B cell (primary cell): ENCODE data around the gene CPLX1. TPM values are rescaled to one million over a fixed set of nuclear protein-coding genes. Genes with fewer than 3 reads are reported as not detected.

Source experiments
- ATAC-seq: fragments of 200-7000 bp; cut with Tn5 transposase; one replicate; pipeline ENCODE4 v1.10.0; 2021; ENCODE audit warnings: low read depth, mild to moderate bottlenecking, moderate number of reproducible peaks, moderate library complexity
- CTCF ChIA-PET: fragments of 350-600 bp; sonication (Branson Sonifier 250); formaldehyde crosslinking; loops from one replicate; lab custom pipeline; 2021; ENCODE audit warnings: antibody characterized with exemption, inconsistent platforms; lab: Charles Lee
- POLR2A ChIA-PET: fragments of 350-600 bp; sonication (Branson Sonifier 250); formaldehyde crosslinking; loops from one replicate; lab custom pipeline; 2021; ENCODE audit warnings: antibody characterized with exemption; lab: Charles Lee
- DNase-seq: peaks from one replicate; pipeline ENCODE4 v3.0.0; 2013
- H2AFZ ChIP-seq: 2 replicates; pipeline ENCODE4 v1.6.1; 2012; ENCODE audit warnings: mild to moderate bottlenecking, low read depth, low read length; ENCODE audit not compliant: insufficient read depth, poor library complexity, severe bottlenecking
- H3K27ac ChIP-seq, 2 donors: 1 replicate in 1 of 2; 2 replicates in 1 of 2; pipeline ENCODE4 v1.5.1; 2012 to 2013; ENCODE audit warnings: low read length in 2 of 2, mild to moderate bottlenecking in 2 of 2, moderate library complexity in 1 of 2
- H3K27me3 ChIP-seq, 4 experiments: fragments of 200-600 bp in 1 of 4; sonication (generic) in 1 of 4; replicated peaks in 1 of 4; 1 replicate in 2 of 4; 2 replicates in 2 of 4; pipeline versions ENCODE4 v1.6.1 to v1.7.0; 2013 to 2016; ENCODE audit warnings: low read length in 3 of 4, mild to moderate bottlenecking in 2 of 4, mixed read lengths in 1 of 4, moderate library complexity in 1 of 4; ENCODE audit not compliant: insufficient read depth in 4 of 4, control insufficient read depth in 3 of 4; ENCODE audit errors: control extremely low read depth in 1 of 4
- H3K36me3 ChIP-seq, 2 experiments: replicated peaks in 1 of 2; 1 replicate in 1 of 2; 2 replicates in 1 of 2; pipeline versions ENCODE4 v1.6.1 to v1.7.1; 2013; ENCODE audit warnings: low read length in 1 of 2; ENCODE audit not compliant: insufficient read depth in 2 of 2, control insufficient read depth in 1 of 2; ENCODE audit errors: control extremely low read depth in 1 of 2, extremely low read depth in 1 of 2
- H3K4me1 ChIP-seq, 2 donors: fragments of 200-600 bp in 1 of 2; sonication (generic) in 1 of 2; 1 replicate in 1 of 2; 2 replicates in 1 of 2; pipeline versions ENCODE4 v1.5.1 to v1.6.1; 2013 to 2017; ENCODE audit warnings: low read length in 2 of 2; ENCODE audit not compliant: control insufficient read depth in 2 of 2, insufficient read depth in 2 of 2
- H3K4me2 ChIP-seq: replicated peaks from 2 replicates; pipeline ENCODE3; 2012; ENCODE audit warnings: mild to moderate bottlenecking, low read depth, low read length; ENCODE audit not compliant: poor library complexity, severe bottlenecking
- H3K4me3 ChIP-seq, 5 experiments: fragments of 200-600 bp in 1 of 5; sonication (generic) in 1 of 5; 1 replicate in 3 of 5; 2 replicates in 2 of 5; pipeline versions ENCODE4 v1.5.1 to v1.7.0; 2011 to 2016; ENCODE audit warnings: low read length in 4 of 5, mild to moderate bottlenecking in 4 of 5, low read depth in 2 of 5, control low read depth in 1 of 5, moderate library complexity in 1 of 5; ENCODE audit not compliant: insufficient read depth in 1 of 5; ENCODE audit errors: control extremely low read depth in 1 of 5, extremely low read depth in 1 of 5
- H3K79me2 ChIP-seq: fragments of 200-600 bp; sonication (generic); one replicate; pipeline ENCODE4 v1.6.0; 2016; ENCODE audit warnings: low read length; ENCODE audit not compliant: control insufficient read depth, insufficient read depth
- H3K9ac ChIP-seq: fragments of 200-600 bp; sonication (generic); 2 replicates; pipeline ENCODE4 v1.6.1; 2017; ENCODE audit warnings: mild to moderate bottlenecking, low read length, moderate library complexity
- H3K9me3 ChIP-seq, 3 donors: one replicate each; pipeline versions ENCODE4 v1.6.1 to v1.7.1; 2013; ENCODE audit warnings: low read length in 2 of 3; ENCODE audit not compliant: control insufficient read depth in 2 of 3, insufficient read depth in 1 of 3; ENCODE audit errors: control extremely low read depth in 1 of 3
- H4K20me1 ChIP-seq: 2 replicates; pipeline ENCODE4 v1.6.0; 2012; ENCODE audit warnings: mild to moderate bottlenecking, low read length; ENCODE audit not compliant: insufficient read depth, control insufficient read depth, poor library complexity, severe bottlenecking
- H3K27ac Mint-ChIP-seq: one replicate; pipeline ENCODE4 v1.8.0; 2021; ENCODE audit warnings: mixed read lengths
- H3K27me3 Mint-ChIP-seq: one replicate; pipeline ENCODE4 v1.8.0; 2021; ENCODE audit warnings: mixed read lengths
- H3K4me1 Mint-ChIP-seq: one replicate; pipeline ENCODE4 v1.8.0; 2021; ENCODE audit warnings: mixed read lengths
- H3K4me3 Mint-ChIP-seq: one replicate; pipeline ENCODE4 v1.8.0; 2021; ENCODE audit warnings: mixed read lengths
- H3K9me3 Mint-ChIP-seq: one replicate; pipeline ENCODE4 v1.8.0; 2022; ENCODE audit warnings: mixed read lengths; ENCODE audit not compliant: insufficient read depth
- EZH2 ChIP-seq: IDR thresholded peaks from 2 replicates; pipeline ENCODE4 v1.6.1; 2012; ENCODE audit warnings: borderline replicate concordance, low read depth, mild to moderate bottlenecking, moderate library complexity, low read length; ENCODE audit not compliant: insufficient read depth, poor library complexity, severe bottlenecking
- WGBS: methylation state at CpG from one replicate; pipeline ENCODE4 v1.1.5; 2013; ENCODE audit warnings: missing lambda C conversion rate; ENCODE audit not compliant: insufficient coverage; 5-methylcytosine and 5-hydroxymethylcytosine counted together
- intact Hi-C: fragments of 100-400 bp; cut with micrococcal nuclease; formaldehyde crosslinking; loops from one replicate; pipeline ENCODE4 v1.10.0; 2022
- polyA plus RNA-seq: library from polyadenylated mRNA; depleted of rRNA; stranded (reverse); fragments of >200 nt; gene quantifications from 2 replicates; pipeline ENCODE4 v1.2.3, GENCODE V29; 2012
- total RNA-seq, 2 donors: library from RNA; stranded (reverse); fragments of 120-200 nt in 1 of 2; gene quantifications; 1 replicate in 1 of 2; 2 replicates in 1 of 2; pipeline versions ENCODE4 v1.2.3 to v1.2.4, GENCODE V29; 2013 to 2022
- TF ChIP-seq, protein P1 (sequence below): fragments of 200-600 bp; IDR thresholded peaks from one replicate; pipeline ENCODE4 v1.8.0; 2022; ENCODE audit warnings: antibody characterized with exemption, mild to moderate bottlenecking

Gene CPLX1
- total and polyA plus RNA-seq, 2 donors (not counting 1 experiment from before 2014, with no cell fraction given), result not detected

DNA sequence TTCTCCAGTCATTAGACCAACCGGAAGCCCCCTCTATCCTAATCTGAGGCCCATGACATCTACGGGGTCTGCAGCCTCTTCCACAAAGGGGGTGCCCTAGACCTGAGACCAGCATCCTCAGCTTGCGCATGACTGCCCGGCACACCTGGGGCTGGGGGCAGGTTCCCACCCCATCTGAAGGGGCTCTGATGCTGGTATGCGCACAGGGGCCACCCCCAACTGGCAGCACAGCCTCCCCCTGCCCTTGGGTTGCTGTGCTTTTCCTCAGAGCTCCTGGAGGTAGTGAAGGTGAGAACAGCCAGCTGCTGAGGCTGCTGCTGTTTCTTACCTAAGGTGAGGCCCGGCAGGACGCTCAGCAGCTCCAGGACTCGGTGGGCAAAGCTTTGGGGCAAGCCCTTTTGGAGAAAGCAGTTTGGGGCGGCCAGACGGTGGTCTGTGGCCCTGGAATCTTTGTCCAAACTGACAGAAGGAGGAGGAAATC, 18.9 kb upstream of the CPLX1 start:
- H3K9me3 ChIP-seq, result peaks cover 0 to 27% (median 0%) of the 10 kb centered on the region in 3 donors
- H3K9me3 Mint-ChIP-seq, result no peaks in the 10 kb centered on the region
- H3K9ac ChIP-seq, result no peak overlapping the region
- DNase-seq (no peak), ATAC-seq (no peak)
- no peak overlapping the region for H3K4me3 Mint-ChIP-seq
- H3K36me3 ChIP-seq, result peaks cover 0 to 10% of the 10 kb centered on the region in 2 experiments
- no peak overlapping the region for H3K4me3 ChIP-seq
- no peak overlapping the region for H3K4me2 ChIP-seq
- H3K4me1 ChIP-seq, result no peaks in the 10 kb centered on the region
- no peak for TF ChIP-seq EZH2
- TF ChIP-seq, protein P1, sequence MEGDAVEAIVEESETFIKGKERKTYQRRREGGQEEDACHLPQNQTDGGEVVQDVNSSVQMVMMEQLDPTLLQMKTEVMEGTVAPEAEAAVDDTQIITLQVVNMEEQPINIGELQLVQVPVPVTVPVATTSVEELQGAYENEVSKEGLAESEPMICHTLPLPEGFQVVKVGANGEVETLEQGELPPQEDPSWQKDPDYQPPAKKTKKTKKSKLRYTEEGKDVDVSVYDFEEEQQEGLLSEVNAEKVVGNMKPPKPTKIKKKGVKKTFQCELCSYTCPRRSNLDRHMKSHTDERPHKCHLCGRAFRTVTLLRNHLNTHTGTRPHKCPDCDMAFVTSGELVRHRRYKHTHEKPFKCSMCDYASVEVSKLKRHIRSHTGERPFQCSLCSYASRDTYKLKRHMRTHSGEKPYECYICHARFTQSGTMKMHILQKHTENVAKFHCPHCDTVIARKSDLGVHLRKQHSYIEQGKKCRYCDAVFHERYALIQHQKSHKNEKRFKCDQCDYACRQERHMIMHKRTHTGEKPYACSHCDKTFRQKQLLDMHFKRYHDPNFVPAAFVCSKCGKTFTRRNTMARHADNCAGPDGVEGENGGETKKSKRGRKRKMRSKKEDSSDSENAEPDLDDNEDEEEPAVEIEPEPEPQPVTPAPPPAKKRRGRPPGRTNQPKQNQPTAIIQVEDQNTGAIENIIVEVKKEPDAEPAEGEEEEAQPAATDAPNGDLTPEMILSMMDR, result no peak
- H2AFZ ChIP-seq, result no peak overlapping the region
- intact Hi-C loops, result no loop called here
- H4K20me1 ChIP-seq, result no peaks in the 10 kb centered on the region
- H3K4me1 Mint-ChIP-seq, result no peaks in the 10 kb centered on the region
- no peak overlapping the region for H3K27ac Mint-ChIP-seq
- WGBS, result 96% methylated on average over 10 of the region's 10 CpGs
- no peaks in the 10 kb centered on the region for H3K79me2 ChIP-seq
- H3K27ac ChIP-seq, result no peak overlapping the region
- H3K27me3 ChIP-seq, result no peaks in the 10 kb centered on the region
- ChIA-PET POLR2A (interaction anchor here (0.7 kb wide), 1 partner anchor 207 kb away, joined by 3 read pairs; no protein-coding TSS in a partner anchor), CTCF (no interaction called here)
- H3K27me3 Mint-ChIP-seq, result no peaks in the 10 kb centered on the region

DNA sequence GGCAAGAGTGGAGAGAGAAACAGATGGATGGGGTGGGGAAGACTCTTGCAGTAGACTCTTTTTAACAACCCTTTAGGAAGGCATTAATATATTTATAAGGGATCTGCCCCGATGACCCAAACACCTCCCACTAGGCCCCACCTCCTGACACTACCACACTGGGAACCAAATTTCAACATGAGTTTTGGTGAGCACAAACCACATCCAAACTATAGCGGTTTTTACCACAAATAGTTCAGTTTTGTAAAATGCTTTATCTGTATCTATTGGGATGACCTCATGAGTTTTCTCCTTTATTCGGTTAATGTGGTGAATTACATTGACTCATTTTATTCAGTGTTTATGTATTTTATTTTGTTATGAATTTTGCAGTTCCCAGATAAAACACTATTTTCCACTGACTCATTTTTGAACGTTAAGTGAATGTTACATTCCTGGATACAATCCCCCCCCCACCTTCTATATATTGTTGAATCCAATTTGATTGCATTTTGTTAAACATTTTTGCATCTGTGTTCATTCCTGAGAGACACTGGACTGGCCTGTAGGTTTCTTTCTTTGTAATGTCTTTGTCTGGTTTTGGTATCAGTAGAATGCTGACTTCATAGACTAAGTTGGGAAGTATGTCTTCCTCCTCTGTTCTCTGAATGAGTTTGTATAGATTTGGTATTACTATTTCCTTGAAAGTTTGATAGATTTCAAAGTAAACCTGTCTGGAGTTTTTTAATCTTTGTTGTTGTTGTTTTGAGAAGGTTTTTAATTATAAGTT, 13.9 kb upstream of the CPLX1 start:
- Histone ChIP-seq H4K20me1 (no peaks in the 10 kb centered on the region), H3K27me3 (no peaks in the 10 kb centered on the region), H3K79me2 (no peaks in the 10 kb centered on the region), H3K9ac (no peak overlapping the region), H3K9me3 (peaks cover 0 to 51% (median 9%) of the 10 kb centered on the region in 3 donors), H3K4me3 (no peak overlapping the region), H2AFZ (no peak overlapping the region), H3K27ac (no peak overlapping the region), H3K4me1 (no peaks in the 10 kb centered on the region), H3K4me2 (no peak overlapping the region), H3K36me3 (no peaks in the 10 kb centered on the region)
- POLR2A ChIA-PET, result no interaction called here
- Mint-ChIP-seq H3K27me3 (no peaks in the 10 kb centered on the region), H3K9me3 (no peaks in the 10 kb centered on the region), H3K4me1 (no peaks in the 10 kb centered on the region), H3K4me3 (no peak overlapping the region), H3K27ac (no peak overlapping the region)
- ATAC-seq, result no peak
- WGBS, result no CpG with 5 or more reads among the region's 4 CpGs
- intact Hi-C loops, result no loop called here
- DNase-seq, result no peak
- CTCF ChIA-PET, result no interaction called here
- no peak for TF ChIP-seq EZH2
